Caco-2 (cell line): ENCODE measurements around the gene KCNQ5. TPM values are rescaled to one million over a fixed set of nuclear protein-coding genes. Genes with fewer than 3 reads are reported as not detected.

ENCODE experiments used
- BruUV-seq: library from RNA; stranded (reverse); fragments of 400-500 nt; replicated peaks from 2 replicates; lab custom pipeline; 2021; lab: Mats Ljungman, UMichigan
- CTCF ChIA-PET: fragments of 300-600 bp; sonication (Branson Sonifier 250); formaldehyde crosslinking; loops from one replicate; lab custom pipeline; 2022; ENCODE audit warnings: antibody characterized with exemption; lab: Charles Lee
- POLR2A ChIA-PET: fragments of 300-600 bp; sonication (Branson Sonifier 250); formaldehyde crosslinking; loops from one replicate; lab custom pipeline; 2022; ENCODE audit warnings: antibody characterized with exemption; lab: Charles Lee
- DNase-seq, 2 experiments: peaks; one replicate each; pipeline versions ENCODE4 v3.0.0 to v3.0.0-alpha.2; 2020 to 2022
- H3K27me3 ChIP-seq: replicated peaks from 2 replicates; pipeline ENCODE4 v1.6.0; 2011; ENCODE audit warnings: low read length; ENCODE audit not compliant: control insufficient read depth, insufficient read depth
- H3K36me3 ChIP-seq: 2 replicates; pipeline ENCODE4 v1.5.1; 2011; ENCODE audit warnings: low read length; ENCODE audit not compliant: control insufficient read depth, insufficient read depth
- H3K4me1 ChIP-seq: fragments of 250-450 bp; sonication (Bioruptor Pico); 2 replicates; pipeline ENCODE4 v1.5.1; 2020; ENCODE audit warnings: mild to moderate bottlenecking
- H3K4me3 ChIP-seq: 2 replicates; pipeline ENCODE4 v1.5.1; 2011; ENCODE audit warnings: low read depth, mild to moderate bottlenecking, control low read depth, low read length
- H3K9me3 ChIP-seq: fragments of 250-450 bp; sonication (Bioruptor Pico); 2 replicates; pipeline ENCODE4 v1.5.1; 2020; ENCODE audit warnings: mild to moderate bottlenecking, moderate library complexity
- H3K27ac Mint-ChIP-seq: one replicate; pipeline ENCODE4 v1.8.0; 2022; ENCODE audit warnings: mixed read lengths; ENCODE audit not compliant: unreplicated experiment
- H3K27me3 Mint-ChIP-seq: one replicate; pipeline ENCODE4 v1.8.0; 2022; ENCODE audit warnings: mixed read lengths; ENCODE audit not compliant: insufficient read depth, unreplicated experiment
- H3K36me3 Mint-ChIP-seq: one replicate; pipeline ENCODE4 v1.8.0; 2022; ENCODE audit warnings: mild to moderate bottlenecking, mixed read lengths; ENCODE audit not compliant: insufficient read depth, unreplicated experiment
- H3K4me1 Mint-ChIP-seq: one replicate; pipeline ENCODE4 v1.8.0; 2022; ENCODE audit warnings: low read depth, mixed read lengths; ENCODE audit not compliant: unreplicated experiment
- H3K4me3 Mint-ChIP-seq: one replicate; pipeline ENCODE4 v1.8.0; 2022; ENCODE audit warnings: mild to moderate bottlenecking, moderate library complexity, mixed read lengths; ENCODE audit not compliant: unreplicated experiment
- H3K9me3 Mint-ChIP-seq: one replicate; pipeline ENCODE4 v1.8.0; 2022; ENCODE audit warnings: mixed read lengths; ENCODE audit not compliant: unreplicated experiment
- CTCF ChIP-seq, 2 experiments: fragments of 200-600 bp in 1 of 2; IDR thresholded peaks; 1 replicate in 1 of 2; 2 replicates in 1 of 2; pipeline versions ENCODE4 v1.5.1 to v1.8.0; 2011 to 2022; ENCODE audit warnings: antibody characterized with exemption in 1 of 2, control low read depth in 1 of 2, inconsistent platforms in 1 of 2, low read depth in 1 of 2, low read length in 1 of 2, mild to moderate bottlenecking in 1 of 2, moderate library complexity in 1 of 2; ENCODE audit not compliant: insufficient read depth in 1 of 2, severe bottlenecking in 1 of 2, unreplicated experiment in 1 of 2
- intact Hi-C: fragments of 100-400 bp; cut with micrococcal nuclease; formaldehyde crosslinking; loops from one replicate; pipeline ENCODE4 v1.10.0; 2022; ENCODE audit not compliant: unreplicated experiment
- total RNA-seq: library from RNA; stranded (reverse); gene quantifications from 2 replicates; pipeline ENCODE4 v1.2.3, GENCODE V29; 2022

KCNQ5 gene
- total RNA-seq, 1 experiment from 2014 or later: 0.20 TPM

- intact Hi-C loops: no loop called here
- Histone ChIP-seq H3K36me3 (no peaks in the 10 kb centered on the region), H3K4me1 (no peaks in the 10 kb centered on the region), H3K27me3 (no peaks in the 10 kb centered on the region), H3K9me3 (no peaks in the 10 kb centered on the region), H3K4me3 (no peak overlapping the region)
- H3K27me3 Mint-ChIP-seq: peaks cover 17% of the 10 kb centered on the region
- TF ChIP-seq CTCF (IDR thresholded peaks at IDR 0.05; ENCODE audit: insufficient read depth in 1 of 2, low read depth in 1 of 2, low read length in 1 of 2, severe bottlenecking in 1 of 2, unreplicated experiment in 1 of 2): no peak
- CTCF ChIA-PET: no interaction called here
- POLR2A ChIA-PET: no interaction called here
- DNase-seq: no peak
- H3K4me1 Mint-ChIP-seq: no peaks in the 10 kb centered on the region
- H3K9me3 Mint-ChIP-seq: no peaks in the 10 kb centered on the region
- no TSS peak for BruUV-seq
- H3K4me3 Mint-ChIP-seq: no peak overlapping the region
- no peak overlapping the region for H3K27ac Mint-ChIP-seq
- H3K36me3 Mint-ChIP-seq: no peaks in the 10 kb centered on the region
These were observed 390.1 kb downstream of the KCNQ5 start for GRCh38 chr6:73011945-73012344.

DNA sequence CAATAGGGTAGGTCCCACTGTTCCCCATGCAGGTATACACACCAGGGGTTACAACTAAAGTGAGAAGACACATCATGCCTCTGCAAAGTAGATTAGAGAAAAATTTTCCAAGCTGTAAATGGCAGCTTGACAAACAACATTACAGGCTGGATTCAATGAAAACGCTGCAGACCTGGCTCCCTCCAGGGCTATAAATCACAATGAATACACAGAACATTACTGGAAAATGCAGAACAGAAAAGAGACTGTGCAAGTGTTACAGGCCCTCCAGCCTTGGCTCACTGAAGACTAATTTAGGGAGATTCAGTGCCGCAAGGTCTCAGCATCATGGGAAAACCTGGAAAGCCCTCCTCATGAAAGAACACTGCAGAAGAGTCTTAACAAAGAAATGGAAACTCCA lies 395.6 kb downstream of the KCNQ5 start:
- BruUV-seq: no TSS peak
- DNase-seq: no peak
- Histone ChIP-seq H3K4me3 (no peak overlapping the region), H3K4me1 (no peaks in the 10 kb centered on the region), H3K27me3 (no peaks in the 10 kb centered on the region), H3K36me3 (no peaks in the 10 kb centered on the region), H3K9me3 (no peaks in the 10 kb centered on the region)
- Mint-ChIP-seq H3K27ac (no peak overlapping the region), H3K4me1 (no peaks in the 10 kb centered on the region), H3K36me3 (no peaks in the 10 kb centered on the region), H3K27me3 (peaks cover 13% of the 10 kb centered on the region), H3K9me3 (no peaks in the 10 kb centered on the region), H3K4me3 (no peak overlapping the region)
- ChIA-PET POLR2A (no interaction called here), CTCF (no interaction called here)
- intact Hi-C loops: no loop called here
- no peak for TF ChIP-seq CTCF (IDR thresholded peaks at IDR 0.05; ENCODE audit: insufficient read depth in 1 of 2, low read depth in 1 of 2, low read length in 1 of 2, severe bottlenecking in 1 of 2, unreplicated experiment in 1 of 2)

DNA sequence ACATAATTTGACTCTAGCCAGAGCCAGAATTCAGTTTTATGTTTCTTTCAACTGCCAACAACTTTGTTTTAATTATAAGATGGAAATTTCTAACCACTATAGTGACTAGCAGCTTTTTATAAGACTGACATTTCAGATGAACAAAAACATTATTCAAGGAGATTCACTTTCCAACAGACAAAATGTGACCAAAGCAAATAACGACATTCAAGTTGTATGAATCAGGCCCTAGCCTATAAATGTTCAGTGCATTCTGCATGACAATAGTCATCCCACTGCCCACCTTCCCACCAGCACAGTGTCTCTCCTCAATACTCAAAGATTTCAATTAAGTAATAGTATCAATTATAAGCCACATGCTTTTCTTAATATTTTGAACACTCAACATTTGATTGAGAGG lies 402.7 kb downstream of the KCNQ5 start:
- Mint-ChIP-seq H3K36me3 (no peaks in the 10 kb centered on the region), H3K9me3 (no peaks in the 10 kb centered on the region), H3K4me3 (no peak overlapping the region), H3K27ac (no peak overlapping the region), H3K27me3 (peaks cover 17% of the 10 kb centered on the region), H3K4me1 (peaks cover 9% of the 10 kb centered on the region)
- ChIA-PET CTCF (no interaction called here), POLR2A (no interaction called here)
- no peak for TF ChIP-seq CTCF (IDR thresholded peaks at IDR 0.05; ENCODE audit: insufficient read depth in 1 of 2, low read depth in 1 of 2, low read length in 1 of 2, severe bottlenecking in 1 of 2, unreplicated experiment in 1 of 2)
- no TSS peak for BruUV-seq
- Histone ChIP-seq H3K9me3 (no peaks in the 10 kb centered on the region), H3K36me3 (no peaks in the 10 kb centered on the region), H3K4me1 (peaks cover 15% of the 10 kb centered on the region), H3K27me3 (no peaks in the 10 kb centered on the region), H3K4me3 (no peak overlapping the region)
- intact Hi-C loops: no loop called here
- no peak for DNase-seq
